Stimulated activated CD4-positive, alpha-beta T cell treated with anti-CD3 and anti-CD28 coated beads, TNF-alpha, amount 100 ng/mL, for 1 hour (primary cell): Measurements from ENCODE around the gene PSMB3.

Experiments
- DNase-seq, 3 donors: peaks; one replicate each; pipeline ENCODE4 v3.0.0-alpha.2; 2020; ENCODE audit warnings: low read depth in 3 of 3, low spot score in 1 of 3

PSMB3 gene

DNA sequence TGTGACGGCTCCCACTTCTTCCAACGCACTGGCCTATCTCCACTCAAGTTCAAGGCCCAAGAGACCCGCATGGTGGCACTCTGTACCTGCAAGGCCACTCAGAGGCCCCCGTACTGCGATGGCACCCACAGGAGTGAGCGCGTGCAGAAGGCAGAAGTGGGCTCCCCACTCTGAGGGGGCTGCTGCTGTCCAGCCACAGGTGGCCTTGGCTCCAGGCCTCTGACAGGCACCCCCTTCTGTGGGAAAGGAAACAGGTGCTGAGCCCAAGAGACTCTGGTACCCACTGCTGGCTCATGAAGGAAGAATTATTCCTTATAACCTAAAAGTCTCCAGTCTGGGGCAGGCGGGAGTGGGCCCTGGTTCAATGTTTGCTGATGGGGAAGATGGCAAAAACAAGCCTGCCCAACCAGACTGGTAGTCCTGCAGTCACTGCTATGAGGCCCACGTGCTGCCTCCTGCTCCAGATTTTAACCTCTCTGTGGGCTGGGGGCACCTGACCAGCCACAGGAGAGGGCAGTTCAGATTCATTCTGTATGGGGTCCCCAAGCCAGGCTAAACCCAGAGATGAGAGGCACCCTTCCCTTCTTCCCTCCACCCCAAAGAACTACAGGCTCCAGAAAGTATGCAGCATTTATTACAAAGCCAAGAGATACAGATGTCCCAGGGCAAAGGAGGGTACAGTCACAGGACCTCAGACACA lies 19.1 kb upstream of the PSMB3 start:
- no peak for DNase-seq

DNA sequence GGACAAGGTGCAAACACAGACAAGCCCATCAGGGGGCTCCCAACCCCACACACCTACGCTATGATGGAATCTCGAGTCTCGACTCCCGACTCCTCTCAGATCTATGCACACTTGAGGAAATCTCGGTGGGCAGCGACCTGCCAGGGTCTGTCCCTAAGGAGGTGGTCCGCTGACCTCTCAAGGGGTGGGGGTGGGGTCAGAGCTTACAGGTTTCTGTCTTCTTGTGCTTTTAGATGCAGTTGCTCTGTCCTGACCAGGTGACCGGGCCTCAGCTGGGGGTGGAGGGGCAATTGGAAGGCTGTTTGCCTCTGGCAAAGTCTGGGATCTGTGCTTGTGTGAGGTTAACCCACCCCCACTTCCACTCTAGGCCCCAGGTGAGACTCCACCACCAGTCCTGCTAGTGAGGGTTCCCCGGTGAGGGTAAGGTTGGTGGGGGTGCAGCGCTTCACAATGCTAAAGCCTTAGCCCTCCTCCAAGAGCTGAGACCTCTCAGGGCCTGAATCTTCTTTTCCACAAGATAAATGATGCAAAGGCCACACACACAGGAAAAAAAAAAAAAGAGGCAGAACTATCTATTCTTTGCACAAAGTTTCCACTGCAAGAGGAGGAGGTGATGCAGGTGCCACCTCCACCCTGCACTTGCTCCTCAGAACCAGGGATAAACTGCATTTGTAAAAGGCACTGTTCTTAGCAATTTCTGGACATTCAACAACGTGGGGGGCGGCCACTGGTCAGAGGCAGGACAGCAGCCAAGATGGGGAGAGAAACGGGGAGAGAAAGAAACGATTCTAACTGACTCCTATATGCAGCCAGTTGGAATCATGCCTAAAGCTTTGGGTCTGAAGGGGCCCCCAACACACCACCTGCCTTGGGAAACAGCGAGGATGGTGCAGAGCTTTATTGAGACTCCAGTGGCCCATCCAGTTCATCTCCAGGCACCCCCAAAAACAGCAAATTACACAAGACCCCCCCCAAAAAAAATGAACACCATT lies 18.3 kb upstream of the PSMB3 start:
- DNase-seq, result no peak

DNA sequence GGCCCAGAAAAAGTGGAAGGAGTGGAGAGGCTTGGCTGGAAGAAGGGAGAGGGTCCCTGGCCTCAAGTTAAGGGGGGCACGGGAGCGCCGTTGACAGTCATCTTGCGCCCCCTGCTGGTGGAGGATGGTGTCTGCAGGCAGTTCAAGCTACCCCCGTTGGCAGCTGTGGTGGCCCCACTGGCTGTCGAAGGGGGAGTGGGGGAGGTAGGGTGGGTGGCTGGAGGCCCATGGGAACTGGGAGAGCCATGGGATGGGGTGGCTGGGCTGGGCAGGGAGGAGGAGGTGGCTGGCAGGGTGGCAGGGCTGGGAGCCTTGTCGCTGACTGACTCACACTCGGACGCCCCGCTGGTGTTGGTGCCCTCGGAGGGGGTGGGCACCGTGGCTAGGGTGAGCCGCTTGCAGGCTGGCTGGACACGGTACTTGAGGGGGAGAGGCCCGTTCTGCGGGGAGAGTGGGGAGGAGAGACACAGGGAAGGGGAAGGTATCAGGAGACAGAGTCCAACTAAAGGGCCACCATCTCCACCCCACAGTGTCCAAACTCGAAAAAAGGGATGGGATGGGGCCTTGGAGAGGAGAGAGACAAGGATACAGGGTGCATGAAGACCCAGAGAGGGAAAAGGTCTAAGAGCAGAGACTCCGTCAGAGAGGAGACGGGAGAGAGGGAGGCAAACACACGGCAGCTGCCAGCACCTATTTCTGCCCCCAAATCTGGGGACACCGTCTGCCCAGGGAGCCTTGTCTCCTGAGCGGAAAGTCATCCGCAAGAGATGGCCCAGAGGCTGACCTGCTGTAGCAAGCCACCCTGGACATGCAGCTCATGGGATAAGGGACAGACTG lies 17.2 kb upstream of the PSMB3 start:
- peak; percentile 24 to 79 (median 63) for DNase-seq

DNA sequence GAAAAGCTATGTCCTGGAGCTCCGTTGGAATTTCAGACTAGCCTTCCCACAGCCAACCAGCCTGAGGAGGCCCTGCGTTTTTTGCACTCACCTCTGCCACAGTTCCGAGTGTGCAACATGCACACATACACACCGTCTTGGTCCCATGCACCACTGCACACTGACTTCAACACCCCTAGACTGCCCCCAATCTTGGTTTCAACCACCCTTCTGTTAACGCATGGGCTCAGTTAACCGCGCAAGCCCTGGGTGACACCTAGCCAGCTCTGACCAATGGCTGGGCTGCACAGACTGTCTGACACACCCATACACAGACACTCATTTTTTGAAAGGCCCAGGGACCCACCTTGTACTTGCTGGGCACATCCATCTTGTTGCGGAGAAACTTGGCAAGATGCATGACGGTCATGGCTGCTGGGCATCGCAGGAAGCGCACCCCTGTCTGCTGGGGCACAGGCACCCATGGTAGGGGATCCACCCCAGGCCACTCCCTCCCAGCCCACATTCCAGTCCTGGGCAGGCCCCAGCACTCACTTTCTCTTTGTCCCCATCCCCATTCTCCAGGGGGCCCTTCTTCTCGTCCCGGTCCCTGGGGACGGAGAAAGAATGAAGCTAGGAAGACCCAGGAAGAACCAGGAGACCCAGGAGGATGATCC lies 14.4 kb upstream of the PSMB3 start:
- DNase-seq, result no peak

DNA sequence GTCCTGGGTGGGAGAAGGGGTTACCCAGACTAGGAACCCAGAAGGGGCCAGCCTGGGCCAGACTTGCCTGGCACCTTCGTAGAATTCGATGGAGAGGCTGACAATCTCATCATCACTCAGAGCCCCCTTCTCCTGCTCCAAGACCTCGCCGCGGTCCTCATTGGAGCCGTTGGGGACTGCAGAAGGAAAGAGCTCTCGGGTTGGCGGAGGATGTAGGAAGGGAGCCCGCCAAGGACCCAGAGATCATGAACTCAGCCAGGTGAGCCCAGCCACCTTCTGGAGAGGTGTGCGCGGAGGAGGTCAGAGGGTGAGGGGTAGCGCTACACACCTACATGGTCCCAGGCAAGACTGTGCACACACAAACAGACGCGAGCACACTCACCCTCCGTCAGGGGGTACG lies 13.9 kb upstream of the PSMB3 start:
- DNase-seq, result no peak

DNA sequence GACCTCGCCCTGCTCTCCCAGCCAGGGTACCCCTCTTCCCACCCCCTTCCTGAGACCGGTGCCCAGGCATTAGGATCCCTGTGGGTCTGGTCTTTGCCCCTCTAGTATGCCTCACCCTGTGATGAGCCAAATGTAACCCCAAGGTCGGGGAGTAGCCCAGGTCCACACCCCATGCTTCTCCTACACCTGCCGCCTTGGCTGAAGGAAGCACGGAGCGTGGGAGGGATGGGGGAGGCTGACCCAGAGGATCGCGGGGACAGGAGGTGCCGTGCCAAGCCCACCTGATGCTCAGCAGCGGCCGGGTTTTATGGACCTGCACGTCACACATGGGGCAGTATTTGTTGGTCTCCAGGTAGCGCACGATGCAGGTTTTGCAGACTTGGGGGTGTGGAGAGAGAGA lies 13.2 kb upstream of the PSMB3 start:
- DNase-seq, result no peak

DNA sequence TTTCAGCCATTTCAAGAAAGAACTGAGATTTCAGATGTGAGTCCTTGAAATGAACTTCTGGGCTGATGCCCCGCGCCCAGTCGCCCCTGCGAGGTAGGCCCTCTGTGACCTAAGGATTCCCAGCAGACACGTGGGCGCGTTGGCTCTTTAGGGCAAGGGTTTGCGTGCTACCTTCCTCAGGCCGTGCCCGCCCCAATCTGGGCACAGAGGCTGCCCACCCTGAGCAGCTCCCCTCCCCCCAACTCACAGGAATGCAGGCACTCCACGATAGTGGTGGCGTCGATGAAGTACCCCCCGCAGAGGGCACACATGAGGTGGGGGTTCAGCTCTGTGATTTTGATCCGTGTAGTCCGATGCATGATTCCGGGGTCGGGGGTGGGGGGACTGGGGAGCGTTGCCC lies 12.5 kb upstream of the PSMB3 start:
- no peak for DNase-seq

DNA sequence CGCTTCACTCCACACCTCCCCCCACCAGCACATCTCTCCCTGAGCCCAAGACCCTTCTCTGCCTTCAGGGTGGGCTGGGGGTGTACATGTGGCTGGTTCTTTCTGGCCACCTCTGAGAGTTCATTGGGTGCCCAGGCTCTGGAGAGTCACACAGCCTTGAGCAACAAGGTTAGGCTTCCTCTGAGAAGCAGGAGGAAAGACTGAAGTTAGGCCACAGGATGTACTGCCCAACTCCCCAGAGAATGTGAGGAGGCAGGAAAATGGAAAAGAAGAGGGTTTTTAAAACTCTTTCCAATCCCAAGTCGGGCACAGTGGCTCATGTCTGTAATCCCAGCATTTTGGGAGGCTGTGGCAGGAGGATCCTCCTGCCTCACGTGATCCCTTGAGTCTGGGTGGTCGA lies 11.7 kb upstream of the PSMB3 start:
- no peak for DNase-seq

DNA sequence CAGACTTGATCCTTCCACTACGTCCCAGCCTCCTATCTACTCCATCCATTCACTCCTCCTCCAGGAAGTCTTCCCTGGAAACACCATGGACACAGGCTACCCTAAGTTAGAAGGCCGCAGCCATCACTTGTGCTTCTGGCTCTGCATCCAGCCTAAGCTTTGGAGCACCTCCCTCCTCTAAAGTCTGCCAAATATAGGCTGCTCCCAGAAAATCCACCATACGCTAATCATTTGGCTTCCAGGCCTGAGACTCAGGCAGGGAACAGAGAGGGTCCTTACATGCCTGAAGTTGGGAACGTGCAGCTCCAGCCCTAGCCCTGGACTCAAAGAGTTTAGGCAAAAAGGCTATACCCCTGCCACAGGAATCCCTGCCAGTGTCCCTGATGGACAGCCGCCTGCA lies 11.1 kb upstream of the PSMB3 start:
- DNase-seq, result no peak

DNA sequence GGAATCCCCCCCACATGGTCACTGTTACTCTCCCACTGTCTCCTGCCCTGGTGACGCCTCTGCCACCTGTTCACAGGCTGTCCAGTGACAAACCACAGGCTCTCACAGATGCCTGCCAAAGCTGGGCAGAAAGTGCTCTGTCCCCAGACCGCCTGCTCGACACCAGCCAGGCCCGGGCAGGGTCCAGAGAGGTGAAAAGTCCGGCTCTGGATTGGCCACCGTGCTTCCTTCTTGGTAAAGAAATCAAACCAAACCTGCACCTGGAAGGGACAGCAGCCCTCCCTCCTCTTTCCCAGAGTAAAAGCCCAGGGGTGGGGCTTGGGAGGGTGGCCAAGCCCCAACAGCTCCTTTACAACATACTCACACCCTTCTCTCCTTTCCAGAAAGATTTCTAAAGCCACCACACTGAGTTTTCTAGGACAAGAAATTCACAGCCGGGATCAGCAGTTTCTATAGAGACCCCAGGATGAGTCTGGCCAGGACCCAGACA lies 10.6 kb upstream of the PSMB3 start:
- no peak for DNase-seq

DNA sequence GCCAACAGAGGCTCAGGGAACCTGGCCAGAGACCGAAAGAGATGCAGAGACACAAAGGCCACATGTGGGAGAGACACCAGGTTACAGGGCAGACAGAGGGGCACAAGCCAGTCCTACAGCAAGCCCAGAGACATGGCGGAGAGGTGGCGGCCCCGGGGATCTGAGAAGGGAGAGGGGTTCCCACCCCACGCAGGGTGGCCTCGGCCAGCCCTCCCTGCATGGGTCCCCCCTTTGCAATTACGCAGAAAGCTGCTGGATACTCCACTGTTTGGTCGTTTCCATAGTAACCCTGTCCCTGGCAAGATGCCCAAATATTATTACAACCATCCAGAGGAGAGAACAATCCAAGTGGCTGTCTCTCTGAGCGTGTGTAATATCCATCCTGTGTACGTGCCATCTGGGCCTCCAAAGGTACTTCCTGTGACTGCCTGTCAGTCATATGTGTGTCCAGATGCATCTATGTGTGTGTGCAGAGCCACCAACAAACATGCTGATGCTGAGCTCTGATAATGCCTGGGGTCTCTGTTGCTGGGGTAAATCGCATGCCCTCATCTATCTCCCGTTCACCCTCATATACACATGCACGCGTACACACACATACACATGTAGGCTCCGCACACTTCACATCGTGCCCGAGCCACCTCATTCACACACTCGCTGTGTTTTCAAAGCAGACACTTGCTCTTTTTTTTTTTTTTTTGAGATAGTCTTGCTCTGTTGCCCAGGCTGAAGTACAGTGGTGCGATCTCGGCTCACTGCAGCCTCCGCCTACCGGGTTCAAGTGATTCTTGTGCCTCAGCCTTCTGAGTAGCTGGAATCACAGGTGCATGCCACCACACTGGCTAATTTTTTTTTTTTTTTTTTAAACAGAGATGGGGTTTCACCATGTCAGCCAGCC lies 9.9 kb upstream of the PSMB3 start:
- DNase-seq, result no peak

DNA sequence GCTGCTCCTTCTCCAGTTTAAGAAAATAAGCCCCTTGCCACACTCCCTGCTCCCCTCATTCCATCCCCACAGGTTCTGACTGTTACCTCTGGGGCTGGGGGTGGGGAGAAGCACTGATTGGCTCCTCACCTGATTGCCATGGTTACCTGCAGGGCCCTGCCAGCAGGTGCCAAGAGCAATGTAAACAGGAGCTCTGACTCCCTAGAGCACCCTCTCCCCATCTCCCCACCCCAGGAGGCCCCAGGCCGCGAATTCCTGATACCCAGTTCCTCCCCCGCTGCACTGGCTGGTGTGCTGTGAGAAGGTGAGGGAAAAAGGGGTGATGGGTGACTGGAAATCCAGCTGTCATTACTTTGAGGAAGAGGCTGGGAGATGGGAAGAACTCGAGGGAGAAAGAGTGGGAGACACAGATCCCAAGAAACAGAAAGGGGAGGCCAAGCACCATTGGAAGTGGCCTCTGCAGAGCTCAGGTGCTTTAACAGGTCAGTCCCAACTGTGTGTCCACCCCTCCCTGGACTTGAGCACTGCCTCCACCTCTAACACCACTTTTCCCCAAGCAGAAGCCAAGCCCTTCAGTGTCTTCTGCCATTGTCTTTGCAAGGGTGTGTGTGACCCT lies 8.9 kb upstream of the PSMB3 start:
- DNase-seq, result no peak

DNA sequence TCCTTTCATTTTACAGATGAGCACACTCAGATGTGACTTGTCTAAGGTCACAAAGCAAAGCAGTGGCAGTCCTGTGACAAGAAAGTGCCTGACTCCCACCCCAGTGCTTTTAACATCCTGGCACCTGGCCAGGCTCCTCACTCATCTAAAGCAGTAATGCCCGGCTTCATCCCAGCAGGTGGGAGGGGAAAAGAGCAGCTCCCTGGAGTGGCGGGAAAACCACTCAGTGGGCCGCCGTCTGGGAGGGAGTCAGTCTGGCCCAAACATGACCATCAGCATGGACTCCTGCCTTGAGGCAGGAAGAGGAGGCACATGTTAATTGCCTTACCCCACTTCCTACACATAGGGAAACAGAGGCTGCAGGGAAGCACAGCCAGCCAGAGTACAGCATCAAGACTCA lies 7.0 kb upstream of the PSMB3 start:
- DNase-seq, result no peak

DNA sequence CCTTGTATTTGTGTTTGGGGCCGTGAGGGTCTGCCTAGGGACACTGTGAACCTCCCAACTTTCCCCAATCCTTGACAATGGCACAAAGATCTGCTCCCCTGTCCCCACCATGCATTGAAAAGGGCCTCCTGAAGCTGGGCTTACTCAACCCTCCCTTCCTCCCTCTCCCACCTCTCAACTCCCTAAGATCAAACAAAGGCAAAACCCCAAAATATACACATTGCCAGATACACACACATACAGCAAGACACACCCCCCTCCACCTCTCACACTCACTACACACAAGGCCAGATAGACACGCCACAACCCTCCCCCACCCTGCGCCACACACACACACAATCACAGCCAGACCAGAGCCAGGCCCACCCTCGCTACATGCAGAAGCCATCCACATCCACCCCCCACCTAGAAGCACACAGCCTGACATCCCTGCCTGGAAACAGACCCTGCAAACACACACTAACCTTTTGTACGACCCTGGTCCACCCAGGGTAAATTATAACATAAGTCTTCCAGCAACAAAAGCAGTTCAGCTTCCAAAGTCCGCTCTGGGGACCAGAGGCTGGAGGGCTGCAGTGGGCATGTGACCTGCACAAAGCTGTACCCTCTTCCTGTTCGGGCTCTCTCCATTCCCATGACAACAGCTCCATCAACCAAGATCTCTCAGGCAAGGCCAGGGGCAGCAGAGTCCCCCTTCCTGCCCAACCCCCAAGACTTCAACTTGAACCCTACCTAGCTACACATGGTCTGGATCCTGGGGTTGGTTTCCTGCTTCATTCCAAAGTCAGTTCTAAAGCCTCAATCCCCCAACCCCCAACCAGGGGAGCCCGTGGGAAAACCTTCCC lies 6.3 kb upstream of the PSMB3 start:
- no peak for DNase-seq

DNA sequence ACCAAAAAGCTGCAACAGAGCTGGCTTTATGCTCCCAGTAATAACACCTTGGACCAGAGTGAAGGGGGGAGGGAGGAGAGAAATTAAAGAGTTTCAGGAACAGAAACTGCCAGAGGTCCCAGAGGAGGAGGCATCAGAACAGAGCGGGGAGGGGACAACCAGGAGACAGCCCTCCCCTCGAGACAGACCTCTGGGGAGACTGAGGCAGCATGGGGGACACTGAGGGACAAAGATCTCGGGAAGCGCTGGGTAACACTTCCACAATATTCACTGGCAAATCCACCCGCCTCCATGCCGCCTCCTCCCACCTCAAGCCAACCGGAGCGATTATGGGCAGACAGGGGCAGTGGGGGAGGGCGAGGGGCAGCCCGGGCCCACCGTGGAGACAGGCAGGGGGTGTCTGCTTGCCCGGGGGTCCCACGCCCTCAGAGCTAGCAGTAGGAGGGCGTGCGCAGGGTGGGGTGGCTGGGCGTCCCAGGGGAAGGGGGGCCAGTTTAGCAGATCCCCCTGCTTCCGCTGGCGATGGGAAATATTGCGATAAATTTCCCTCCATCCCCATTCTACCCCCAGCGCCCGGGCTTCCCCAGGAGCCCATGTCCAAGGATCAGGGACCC lies 5.6 kb upstream of the PSMB3 start:
- no peak for DNase-seq

DNA sequence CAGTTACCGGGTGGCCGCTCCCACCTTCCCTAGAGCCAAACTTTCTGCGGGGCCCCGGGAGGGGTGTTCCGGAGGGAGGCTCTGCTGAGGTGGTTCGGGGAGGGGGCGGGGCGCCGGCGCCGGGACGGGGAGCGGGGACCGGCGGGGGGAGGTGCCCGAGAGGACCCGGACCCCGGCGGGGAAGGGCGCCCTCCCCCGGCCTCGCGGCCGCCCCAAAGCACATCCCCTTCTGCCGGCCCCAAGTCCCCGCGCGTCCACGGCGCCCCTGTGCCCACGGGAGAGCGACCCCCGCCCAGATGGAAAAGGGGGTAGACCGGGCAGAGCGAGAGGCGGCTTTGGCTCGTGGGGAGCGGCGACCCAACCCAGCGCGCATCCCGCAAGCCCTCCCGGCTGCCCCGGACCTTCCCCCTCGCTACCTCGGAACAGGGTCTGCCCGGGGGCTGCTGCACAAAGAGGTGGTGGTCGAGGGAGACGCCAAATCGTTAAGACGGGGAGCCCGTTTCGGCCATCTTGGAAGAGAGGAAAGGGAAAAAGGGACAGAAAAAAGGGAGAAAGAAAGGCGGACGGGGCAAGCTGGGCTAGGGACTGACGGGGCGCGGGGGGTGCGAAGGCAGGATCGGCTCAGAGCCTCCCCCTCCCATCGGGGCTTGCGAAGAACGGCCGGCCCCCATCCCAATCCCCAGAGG lies 4.9 kb upstream of the PSMB3 start:
- no peak for DNase-seq

DNA sequence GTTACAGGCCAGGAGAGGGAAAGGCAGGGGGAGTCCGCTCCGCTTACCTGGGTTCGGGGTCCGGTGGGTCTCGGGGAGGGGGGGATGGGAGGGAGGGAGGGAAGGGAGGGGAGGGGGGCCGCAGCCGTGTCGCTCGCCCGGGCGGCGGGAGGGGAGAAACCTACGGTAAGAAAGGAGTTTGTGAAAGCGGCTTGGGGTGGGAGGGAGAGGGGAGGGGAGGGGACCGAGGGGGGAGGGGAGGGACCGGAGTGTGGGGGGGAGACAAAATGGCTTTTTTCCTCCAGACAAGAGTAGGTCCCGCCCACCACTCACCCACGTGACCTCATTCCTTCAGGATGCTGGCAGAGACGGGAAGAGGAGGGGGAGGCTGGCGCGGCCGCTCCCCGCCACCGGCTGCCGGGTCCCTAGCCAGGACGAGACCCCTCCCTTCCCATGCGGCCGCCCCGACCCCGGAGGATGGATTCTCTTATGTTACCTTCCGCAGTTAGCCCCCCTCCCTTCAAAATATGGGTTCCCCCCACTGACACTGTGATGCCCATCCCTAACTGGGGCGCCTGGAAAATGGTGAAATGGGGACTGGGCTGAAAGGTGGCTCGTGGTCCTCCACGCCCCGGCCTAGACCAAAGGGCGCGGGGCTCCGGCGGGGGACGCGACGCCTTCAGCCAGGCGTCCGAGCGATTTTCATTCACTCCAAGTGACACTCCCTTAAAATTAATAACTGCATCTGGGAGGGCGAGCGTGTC lies 4.2 kb upstream of the PSMB3 start, which contains the start of gene PCGF2:
Gene PCGF2, minus strand, starts transcription at position 188 of the 743 bp plus-strand sequence. CDS start 7,934 bp downstream, outside the sequence.
- DNase-seq, result no peak
